Keratinocyte (primary cell): Measurements from ENCODE around the gene ALDH4A1.

Experiments used
- CTCF ChIP-seq, 3 experiments: IDR thresholded peaks in 1 of 3; conservative IDR thresholded peaks in 1 of 3; optimal IDR thresholded peaks in 1 of 3; 2 replicates in 2 of 3; 3 replicates in 1 of 3; pipeline versions ENCODE3 to v1.5.1; 2011; ENCODE audit warnings: low read length in 3 of 3, mild to moderate bottlenecking in 3 of 3, moderate library complexity in 2 of 3, control low read depth in 1 of 3, inconsistent platforms in 1 of 3; ENCODE audit not compliant: insufficient read depth in 2 of 3; ENCODE audit errors: extremely low read depth in 1 of 3
- EZH2 ChIP-seq: IDR thresholded peaks from one replicate; pipeline ENCODE4 v1.6.1; 2012; ENCODE audit warnings: inconsistent platforms, mild to moderate bottlenecking, low read length, moderate library complexity

DNA sequence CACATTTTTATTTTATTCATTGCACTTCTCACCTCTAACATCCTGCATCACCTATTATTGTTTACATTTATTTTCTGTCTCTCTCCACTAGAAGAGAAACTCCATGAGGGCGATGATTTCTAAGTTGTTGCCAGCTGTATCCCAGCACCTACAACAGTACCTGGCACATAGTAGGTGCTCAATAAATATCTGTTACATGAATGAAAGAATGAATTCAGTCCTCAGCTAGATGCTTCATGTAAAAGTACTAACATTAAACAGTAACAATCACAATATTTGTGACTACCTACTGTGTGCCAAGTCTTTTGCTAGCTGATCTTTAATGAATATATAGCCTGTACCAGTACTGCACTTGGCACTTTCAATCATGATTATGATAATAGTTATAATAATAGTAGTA is 45.9 kb downstream of the ALDH4A1 start:
- TF ChIP-seq CTCF (optimal IDR thresholded peaks at IDR 0.05 in 1 of 3, IDR thresholded peaks at IDR 0.05 in 1 of 3, conservative IDR thresholded peaks at IDR 0.05 in 1 of 3; ENCODE audit: extremely low read depth in 1 of 3, insufficient read depth in 2 of 3, low read length in 3 of 3) (no peak), EZH2 (no peak)
